Stimulated activated CD8-positive, alpha-beta memory T cell treated with anti-CD3 and anti-CD28 coated beads, Interleukin-7, amount 100 ng/mL, for 48 hours (primary cell): Measurements from ENCODE around the gene ANKRD31.
"Not testable (repeated sequence)": the region's sequence is repeated elsewhere in the genome, so short reads cannot be mapped to it uniquely, and the experiment has no call there.

Experiments
- DNase-seq, 2 donors: peaks; one replicate each; pipeline ENCODE4 v3.0.0-alpha.2; 2020; ENCODE audit warnings: low read depth in 1 of 2; ENCODE audit errors: extremely low read depth in 1 of 2

Gene ANKRD31, protein sequence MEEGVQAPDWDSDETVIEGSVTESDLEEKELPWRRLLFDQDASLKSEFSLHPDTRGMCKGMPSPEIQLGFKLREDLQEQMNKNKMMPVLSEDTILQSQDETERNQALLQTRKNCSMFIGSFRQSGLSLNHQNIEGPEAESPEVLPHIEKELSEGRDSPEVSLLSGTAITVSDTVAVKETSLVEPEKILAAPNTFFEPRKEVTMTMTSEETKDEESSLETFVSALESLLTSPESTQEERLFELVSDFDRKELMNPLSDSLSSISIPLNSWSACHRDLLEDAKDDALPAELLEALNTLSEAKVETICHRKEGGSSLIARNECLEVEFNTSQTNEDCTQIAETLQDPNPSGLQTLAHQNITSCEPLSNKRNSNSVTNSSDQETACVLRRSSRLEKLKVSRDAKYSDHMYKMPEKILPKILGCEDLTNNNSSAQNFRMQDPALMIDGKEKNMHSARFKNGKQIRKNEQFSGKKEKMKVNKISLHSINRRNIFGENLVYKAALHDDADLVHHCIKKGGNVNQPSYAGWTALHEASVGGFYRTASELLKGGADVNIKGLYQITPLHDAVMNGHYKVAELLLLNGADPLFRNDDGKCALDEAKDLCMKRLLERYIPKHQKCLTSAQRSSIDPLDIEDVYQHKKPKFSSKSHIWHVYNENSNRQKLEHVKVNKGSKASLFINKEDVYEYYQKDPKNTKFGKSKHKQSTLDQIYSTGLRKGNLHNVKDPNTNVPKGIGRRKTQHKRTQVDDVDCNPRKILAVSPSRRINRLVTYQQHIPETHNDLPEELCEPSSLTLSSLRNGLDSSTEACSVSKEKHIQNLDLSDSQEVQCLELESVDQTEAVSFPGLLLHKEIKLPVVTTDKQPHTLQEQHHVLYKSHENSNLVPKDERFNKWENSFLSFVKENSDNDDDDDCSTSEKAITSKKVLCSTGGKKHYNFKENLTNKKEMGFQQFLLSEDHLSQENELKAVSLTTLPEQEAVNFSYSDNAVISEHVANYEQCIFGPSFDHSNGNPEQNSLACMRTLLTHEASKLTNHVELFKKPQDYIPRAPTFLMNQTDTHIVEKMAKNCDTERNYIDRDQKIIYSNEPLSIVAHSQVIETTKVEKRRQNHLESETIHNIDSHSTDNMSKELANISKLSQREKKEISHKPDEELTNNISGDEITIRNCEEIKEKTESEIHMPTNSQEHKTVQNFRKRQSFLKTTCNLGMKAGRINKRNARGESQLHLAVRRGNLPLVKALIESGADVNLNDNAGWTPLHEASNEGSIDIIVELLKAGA (N-terminal part only)

DNA sequence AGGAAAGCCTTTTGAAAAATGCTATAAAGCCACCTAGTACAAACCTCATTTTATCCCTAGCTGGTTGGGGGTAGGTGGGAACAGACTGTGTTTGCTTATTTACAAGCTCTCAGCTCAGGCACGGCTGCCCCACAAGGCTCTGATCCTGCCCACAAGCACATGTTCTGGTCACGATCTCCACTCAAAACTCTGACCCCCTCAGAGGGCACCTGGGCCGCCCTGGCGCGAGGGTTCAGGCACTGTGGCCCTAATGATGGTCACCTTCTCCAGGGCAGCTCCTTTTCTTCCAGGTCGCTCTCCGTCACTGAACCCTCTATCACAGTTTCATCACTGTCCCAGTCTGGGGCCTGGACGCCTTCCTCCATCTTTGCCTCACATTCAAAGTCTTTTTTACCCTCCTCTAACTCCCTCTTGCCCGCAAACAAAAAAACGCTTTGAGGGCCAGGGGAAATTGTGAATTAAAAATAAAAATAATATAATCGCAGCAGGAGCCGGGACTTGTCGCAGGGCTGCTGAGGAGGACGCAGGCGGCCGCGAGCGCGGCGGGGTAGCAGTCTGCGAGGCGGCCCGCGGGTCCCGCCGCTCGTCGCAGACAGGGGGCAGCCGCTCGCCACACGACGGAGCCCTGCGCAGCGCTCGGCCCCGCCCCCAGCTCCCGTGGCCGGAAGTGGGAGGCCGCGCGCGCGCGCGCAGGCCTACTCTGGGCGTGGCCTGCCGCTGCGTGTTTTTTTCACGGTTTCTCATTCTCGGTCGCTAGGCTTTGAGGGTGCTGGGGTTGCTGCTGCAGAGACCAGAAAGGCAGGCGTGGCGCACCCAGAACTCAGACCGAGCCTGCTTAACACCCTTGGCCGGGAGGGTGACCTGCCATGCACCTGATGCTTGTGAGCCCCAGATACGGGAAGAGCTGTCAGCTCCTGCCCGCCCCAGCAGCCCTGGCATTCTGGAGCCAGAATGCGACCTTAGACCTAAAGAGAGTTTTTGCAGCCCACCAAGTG, at the start of gene ANKRD31:
TSS of gene ANKRD31 (minus strand) at position 557 of the 995 bp plus-strand sequence. CDS start at position 365, 192 bp downstream.
- DNase-seq, result peak; percentile 73 to 76

DNA sequence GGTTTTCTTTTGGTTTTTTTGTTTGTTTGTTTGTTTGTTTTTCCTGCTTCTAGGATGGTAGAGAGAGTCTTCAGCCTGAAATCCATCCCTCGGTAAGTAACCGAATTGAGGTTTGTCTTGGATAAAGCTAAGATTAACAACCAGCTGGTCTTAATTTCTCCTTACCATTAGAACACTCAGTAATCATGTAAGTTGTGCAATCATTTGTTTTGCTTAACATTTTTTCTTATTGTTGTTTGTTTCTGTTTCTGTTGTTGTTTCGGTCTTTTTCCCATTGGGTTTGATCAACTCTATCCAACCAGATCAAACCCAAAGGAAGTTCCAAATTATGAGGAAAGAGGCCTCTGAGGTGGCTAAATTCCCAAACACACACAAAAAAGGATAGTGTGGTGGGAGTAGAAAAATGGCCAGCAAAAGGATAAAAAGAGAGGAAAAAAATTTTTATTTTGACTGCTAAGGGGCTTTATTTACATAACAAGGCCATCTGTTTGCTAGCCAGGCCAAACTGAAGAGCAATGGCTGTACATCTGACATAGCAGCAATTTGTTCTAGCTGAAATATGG, 49.6 kb upstream of the ANKRD31 start:
- no peak for DNase-seq

DNA sequence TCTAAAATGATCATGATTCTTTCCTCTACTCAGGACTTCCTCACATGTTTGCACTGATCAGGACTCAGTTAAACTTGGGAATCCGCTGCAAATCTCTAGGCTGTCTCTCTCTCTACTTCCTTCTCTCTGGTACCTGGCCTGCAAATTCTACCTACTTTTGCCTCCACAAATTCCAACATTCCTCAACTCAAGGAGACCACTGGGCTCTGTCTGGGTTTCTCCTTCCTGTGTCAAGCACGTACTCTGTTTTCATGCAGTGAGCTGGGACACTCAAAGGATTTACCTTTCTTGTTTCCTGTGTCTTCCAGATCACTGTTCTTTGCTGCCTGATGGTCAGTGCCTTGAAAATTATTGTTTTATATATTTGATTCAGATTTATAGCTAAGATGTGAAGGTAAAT, 45.9 kb upstream of the ANKRD31 start:
- no peak for DNase-seq

DNA sequence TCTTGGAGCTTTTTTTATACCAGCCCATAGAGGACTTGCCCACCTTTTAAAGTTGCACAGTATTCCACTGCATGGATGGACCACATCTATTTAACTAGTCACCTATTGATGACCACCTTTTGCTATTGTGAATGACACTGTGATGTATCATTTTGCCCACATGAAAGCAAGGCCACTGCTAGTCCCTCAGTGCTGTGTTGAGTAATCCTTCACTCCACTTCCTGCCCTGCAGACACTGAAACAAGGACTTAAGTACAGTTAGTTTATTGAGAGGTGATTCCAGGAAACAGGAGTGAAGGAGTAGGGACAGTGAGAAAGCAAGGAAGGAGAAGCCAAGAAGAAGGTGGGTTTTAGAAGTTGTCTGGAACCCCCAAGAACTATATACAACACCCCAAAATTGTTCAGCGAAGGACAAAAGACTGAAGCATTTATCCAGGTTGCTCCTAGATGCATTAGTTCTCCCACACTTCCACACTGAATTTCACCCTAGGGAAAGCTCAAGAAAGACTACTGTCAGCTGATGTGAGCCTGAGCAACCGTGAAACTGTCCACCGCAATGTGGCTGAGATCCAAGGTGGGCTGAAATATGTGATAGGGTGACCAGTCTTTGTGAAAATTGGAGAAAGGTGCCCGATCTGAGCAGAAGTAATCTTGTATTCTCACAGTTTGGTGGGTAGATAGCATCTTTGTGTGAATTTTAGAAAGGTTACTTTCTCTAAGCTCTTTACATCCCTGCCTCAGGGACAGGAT, 45.2 kb upstream of the ANKRD31 start:
- DNase-seq, result no peak

DNA sequence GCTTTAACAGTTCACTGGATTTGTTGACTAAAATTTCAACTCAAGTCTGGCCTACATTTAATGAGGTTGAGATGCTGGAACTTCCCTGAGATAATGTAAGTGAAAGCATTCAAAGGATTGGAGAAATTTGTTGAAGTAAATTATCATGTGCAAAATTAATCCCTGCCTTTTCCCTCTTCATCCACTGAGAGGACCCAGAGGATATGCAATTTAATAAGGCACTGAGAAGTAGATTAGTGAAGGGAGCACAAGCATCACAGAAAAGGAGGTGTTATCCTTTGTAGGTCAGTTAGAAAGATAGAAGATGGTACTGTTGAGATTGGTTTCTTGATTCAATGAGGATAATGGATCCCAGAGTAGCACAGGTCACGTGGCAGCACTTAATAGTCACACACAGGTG, 42.6 kb upstream of the ANKRD31 start:
- DNase-seq, result no peak

DNA sequence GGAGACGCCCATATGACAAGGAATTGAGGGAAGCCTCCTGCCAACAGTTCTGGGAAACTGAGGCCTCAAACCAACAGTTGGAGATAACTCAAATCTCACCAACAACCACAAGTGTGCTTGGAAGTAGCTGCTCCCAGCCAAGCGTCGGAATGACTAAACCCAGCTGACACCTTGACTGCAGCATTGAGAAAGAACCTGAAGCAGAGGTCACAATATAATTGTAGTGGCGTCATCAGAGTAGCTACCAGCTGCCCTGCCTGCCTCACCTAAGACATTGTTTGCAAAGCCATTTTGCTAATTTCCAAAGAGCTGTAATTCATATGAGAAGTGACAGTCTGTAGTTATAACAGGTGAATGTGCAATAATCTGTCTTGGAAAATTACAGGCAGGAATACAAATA, 40.8 kb upstream of the ANKRD31 start:
- DNase-seq, result no peak

DNA sequence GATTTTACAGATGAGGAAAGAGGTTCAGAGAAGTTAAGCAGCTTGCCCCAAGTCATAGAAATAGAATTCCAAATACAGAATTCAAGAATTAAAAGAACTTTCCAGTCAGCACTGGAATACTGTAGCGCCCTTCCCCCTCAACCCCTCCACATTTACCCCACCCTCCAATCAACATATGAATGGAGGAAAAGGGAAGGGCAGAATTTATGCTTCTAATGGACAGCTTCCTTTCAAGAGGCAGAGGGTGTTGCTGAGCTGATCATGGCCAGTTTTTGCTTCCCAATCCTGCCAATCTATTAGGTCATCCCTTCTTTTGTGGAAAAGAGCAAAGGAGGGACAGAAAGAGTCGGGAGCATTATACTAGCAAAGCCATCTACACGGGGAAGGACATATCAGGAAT, 39.1 kb upstream of the ANKRD31 start:
- DNase-seq, result no peak

DNA sequence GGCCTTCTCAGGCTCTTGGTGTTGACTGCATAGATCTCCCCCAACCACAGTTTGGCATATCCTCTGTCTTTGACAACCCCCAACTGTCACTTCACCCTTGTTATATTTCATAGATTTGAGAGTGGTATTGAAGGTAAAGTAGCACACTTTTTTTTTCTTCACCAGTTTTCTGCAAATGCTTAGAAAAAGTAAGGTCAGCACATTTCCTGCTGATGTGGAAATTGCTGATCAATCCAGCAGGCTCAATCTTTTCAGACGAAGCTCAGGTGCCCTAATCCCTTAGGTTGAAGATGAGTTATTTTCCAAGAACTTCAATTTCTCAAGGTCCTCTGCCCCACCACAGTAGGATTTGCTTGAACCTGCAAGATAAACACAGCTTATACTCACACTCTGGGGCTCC, 38.5 kb upstream of the ANKRD31 start:
- DNase-seq, result no peak

DNA sequence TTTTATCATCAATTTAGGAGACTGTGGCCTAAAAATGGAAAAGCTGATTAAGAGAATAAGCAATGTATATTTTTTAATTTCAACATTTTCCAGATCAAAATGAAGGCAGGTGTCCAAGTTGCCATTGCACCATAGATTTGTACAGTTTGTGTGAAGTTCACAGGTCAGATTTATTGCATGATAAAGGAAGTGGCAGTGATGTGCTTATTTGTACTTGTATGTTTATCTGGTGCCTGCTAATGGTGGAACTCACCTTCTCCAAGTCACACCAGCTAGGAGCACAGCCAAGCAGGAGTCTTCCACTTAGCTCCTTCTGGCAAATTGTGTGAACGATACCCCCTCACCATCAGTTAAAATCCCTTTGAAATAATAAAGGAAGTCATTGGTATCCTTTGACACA, 37.8 kb upstream of the ANKRD31 start:
- DNase-seq, result no peak

DNA sequence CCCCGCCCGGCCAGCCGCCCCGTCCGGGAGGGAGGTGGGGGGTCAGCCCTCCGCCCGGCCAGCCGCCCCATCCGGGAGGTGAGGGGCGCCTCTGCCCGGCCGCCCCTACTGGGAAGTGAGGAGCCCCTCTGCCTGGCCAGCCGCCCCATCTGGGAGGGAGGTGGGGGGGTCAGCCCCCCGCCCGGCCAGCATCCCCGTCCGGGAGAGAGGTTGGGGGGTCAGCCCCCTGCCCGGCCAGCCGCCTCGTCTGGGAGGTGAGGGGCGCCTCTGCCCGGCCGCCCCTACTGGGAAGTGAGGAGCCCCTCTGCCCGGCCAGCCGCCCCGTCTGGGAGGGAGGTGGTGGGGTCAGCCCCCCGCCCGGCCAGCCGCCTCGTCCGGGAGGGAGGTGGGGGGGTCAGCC, 33.9 kb upstream of the ANKRD31 start:
- not testable (repeated sequence) for DNase-seq

DNA sequence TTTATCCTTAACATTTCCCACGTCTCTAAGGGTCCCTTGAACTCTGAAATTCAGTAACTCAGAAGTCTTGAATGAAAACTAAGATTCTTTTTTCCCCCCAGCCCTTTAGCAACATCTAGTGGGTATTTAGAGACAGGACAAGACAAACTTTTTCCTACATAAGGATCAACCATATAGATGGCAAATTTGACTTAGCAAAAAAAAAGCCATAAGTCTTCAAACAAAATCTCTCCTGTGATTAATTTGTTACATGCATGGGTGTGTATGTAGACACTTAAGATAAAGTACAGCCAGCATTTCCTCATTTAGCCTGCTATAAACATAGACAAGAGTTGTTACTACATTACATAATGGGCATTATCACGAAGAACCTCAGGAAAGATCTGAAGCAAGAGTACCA, 29.1 kb upstream of the ANKRD31 start:
- DNase-seq, result no peak

DNA sequence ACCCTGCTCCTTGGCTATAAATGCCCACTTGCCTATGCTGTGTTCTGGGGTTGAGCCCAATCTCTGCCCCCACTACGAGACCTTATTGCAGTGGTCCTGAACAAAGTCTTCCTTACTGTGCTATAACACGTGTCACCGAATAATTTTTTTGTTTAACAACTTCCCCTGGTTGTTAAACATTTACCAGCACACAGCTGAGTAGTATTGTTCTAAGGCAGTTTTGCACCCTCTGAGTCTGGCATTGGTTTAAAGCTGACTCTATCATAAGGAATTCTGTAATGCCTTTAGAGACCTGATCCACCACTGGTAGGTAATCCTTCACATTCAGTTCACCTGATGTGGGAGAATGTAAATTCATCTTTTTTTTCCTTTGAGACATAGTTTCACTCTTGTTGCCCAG, 25.6 kb upstream of the ANKRD31 start:
- DNase-seq, result no peak

DNA sequence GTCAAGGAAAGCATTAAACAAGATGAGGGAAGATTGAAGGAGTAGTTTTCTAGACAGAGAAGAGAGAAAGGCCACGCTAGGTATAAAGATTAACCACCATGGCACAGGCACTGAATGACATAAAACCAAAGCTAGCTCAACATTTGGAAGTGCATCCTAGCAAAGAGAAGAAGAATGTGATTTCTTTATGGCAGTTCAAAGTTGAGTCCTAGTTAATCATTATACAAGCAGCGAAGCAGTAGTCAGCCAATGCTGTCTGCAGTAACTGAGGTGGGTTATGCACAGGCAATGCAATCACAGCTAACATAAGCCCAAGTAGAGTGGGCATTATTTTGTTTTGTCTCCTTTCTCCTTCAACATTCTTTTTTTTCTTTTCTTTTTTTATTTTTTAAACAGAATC, 24.0 kb upstream of the ANKRD31 start:
- DNase-seq, result no peak

DNA sequence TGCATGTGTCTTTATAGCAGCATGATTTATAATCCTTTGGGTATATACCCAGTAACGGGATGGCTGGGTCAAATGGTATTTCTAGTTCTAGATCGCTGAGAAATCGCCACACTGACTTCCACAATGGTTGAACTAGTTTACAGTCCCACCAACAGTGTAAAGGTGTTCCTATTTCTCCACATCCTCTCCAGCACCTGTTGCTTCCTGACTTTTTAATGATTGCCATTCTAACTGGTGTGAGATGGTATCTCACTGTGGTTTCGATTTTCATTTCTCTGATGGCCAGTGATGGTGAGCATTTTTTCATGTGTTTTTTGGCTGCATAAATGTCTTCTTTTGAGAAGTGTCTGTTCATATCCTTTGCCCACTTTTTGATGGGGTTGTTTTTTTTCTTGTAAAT, 13.8 kb upstream of the ANKRD31 start:
- not testable (repeated sequence) for DNase-seq

DNA sequence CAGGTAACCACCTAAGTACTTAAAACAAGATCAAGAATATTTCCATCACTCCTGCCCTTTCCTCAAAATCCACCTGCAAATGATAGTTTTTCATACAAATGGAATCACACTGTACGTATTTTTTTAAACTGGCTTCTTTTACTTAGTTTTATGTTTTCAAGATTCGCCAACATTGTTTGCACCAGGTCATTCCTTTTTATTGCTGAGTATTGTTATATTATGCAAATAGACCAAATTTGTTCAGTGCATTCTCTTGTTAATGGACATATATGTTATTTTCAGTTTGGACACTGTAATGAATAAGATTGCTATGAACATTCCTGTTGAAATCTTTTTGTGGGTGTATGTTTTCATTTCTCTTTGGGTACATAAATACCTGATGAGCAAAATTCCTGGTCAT, 8.3 kb upstream of the ANKRD31 start:
- no peak for DNase-seq

DNA sequence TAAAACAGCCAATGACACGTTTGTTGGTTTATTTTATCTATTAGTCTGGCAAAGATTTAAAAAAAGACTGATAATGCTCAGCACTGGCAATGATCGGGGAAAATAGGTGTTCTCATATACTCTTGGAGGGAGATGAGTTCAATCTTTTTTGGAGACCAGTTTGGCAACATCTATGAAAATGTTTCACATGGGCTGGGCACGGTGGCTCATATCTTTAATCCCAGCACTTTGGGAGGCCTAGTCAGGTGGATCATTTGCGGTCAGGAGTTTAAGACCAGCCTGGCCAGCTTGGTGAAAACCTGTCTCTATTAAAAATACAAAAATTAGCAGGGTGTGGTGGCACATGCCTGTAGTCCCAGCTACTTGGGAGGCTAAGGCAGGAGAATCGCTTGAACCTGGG, 6.8 kb upstream of the ANKRD31 start:
- DNase-seq, result no peak

DNA sequence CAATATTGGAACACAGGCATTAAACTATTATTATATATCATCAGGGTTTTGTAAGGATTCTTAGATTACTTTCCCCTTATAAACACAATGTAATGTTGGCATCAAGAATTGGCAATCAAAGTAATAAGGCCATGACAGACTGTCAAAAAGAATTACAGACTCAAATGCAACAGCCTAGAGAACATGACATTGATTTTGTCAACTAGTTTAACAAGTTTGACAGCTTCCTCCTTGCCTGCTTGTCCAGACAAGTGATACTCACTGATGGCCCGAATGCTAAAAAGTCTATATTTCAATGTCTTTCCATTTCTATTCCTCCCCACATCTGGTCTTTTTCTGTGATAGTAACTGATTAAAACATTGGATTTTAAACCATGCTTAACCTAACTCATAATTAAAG, 6.4 kb upstream of the ANKRD31 start:
- DNase-seq, result no peak

DNA sequence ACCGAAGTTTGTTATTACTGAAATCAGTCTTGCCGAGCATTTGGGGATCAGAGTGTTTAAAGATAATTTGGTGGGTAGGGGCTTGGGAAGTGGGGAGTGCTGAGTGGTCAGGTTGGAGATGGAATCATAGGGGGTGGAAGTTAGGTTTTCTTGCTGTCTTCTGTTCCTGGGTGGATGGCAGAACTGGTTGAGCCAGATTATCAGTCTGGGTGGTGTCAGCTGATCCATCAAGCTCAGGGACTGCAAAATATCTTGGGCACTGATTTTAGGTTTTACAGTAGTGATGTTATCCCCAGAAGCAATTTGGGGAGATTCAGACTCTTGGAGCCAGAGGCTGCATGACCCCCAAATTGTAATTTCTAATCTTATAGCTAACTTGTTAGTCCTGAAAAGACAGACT, 5.4 kb upstream of the ANKRD31 start:
- DNase-seq, result no peak

DNA sequence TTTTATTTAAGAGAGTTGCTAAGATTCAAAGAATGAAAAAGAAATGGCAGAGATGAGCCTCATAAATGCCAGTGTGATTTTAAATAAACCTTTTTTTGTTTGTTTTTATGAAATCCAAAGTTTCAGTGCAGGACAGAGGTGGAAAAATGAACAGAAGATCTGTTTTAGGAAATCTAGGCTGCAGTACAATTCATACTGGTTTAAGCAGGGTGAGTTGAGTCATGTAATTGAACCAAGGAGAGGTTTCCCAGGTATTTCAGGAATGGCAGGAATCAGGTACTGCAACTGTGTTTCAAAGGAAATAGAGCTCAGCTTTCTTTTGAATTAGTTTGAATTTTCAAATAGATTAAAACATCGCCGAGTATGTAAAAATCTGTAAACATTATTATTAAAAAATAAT, 3.0 kb upstream of the ANKRD31 start:
- DNase-seq, result no peak
